Gastroesophageal sphincter (tissue), 4 donors: Measurements from ENCODE around the gene KIAA1217. TPM values are rescaled to one million over a fixed set of nuclear protein-coding genes. Genes with fewer than 3 reads are reported as not detected.

ENCODE experiments used
- ATAC-seq: fragments of 150-250 bp; one replicate; pipeline ENCODE4 v1.9.1; 2016; ENCODE audit warnings: mild to moderate bottlenecking, moderate library complexity
- H3K27ac ChIP-seq, 4 donors: fragments of 200-600 bp; sonication (generic) in 3 of 4; 1 replicate in 3 of 4; 2 replicates in 1 of 4; pipeline ENCODE4 v1.5.1; 2016 to 2019
- H3K27me3 ChIP-seq: fragments of 200-600 bp; sonication (generic); one replicate; pipeline ENCODE4 v1.5.1; 2019
- H3K36me3 ChIP-seq, 2 donors: fragments of 200-600 bp; sonication (generic); one replicate each; pipeline ENCODE4 v1.5.1; 2019; ENCODE audit warnings: control low read depth in 1 of 2
- H3K4me1 ChIP-seq, 3 donors: fragments of 200-600 bp; sonication (generic); 1 replicate in 2 of 3; 2 replicates in 1 of 3; pipeline ENCODE4 v1.5.1; 2016 to 2019; ENCODE audit warnings: control low read depth in 2 of 3
- H3K4me3 ChIP-seq, 2 donors: fragments of 200-600 bp; sonication (generic); one replicate each; pipeline ENCODE4 v1.5.1; 2019; ENCODE audit warnings: mild to moderate bottlenecking in 1 of 2, moderate library complexity in 1 of 2
- H3K9me3 ChIP-seq, 3 donors: fragments of 200-600 bp; sonication (generic); one replicate each; pipeline ENCODE4 v1.5.1; 2017 to 2019; ENCODE audit warnings: control low read depth in 2 of 3
- CTCF ChIP-seq, 4 experiments: fragments of 200-600 bp in 2 of 4; fragments of 450-650 bp in 2 of 4; sonication (generic) in 1 of 4; IDR thresholded peaks; one replicate each; pipeline ENCODE4 v1.5.1; 2017 to 2019; ENCODE audit warnings: antibody characterized with exemption in 4 of 4, mild to moderate bottlenecking in 2 of 4, moderate library complexity in 2 of 4
- EP300 ChIP-seq: sonication (generic); formaldehyde crosslinking; IDR thresholded peaks from one replicate; pipeline ENCODE4 v1.6.1; 2017; ENCODE audit warnings: antibody characterized with exemption, mild to moderate bottlenecking
- POLR2A ChIP-seq, 2 donors: fragments of 450-650 bp; IDR thresholded peaks; one replicate each; pipeline ENCODE4 v1.6.1; 2017; ENCODE audit warnings: antibody characterized with exemption in 2 of 2, mild to moderate bottlenecking in 2 of 2, moderate library complexity in 1 of 2
- POLR2AphosphoS5 ChIP-seq: sonication (generic); formaldehyde crosslinking; IDR thresholded peaks from one replicate; pipeline ENCODE4 v1.6.1; 2017; ENCODE audit warnings: antibody characterized with exemption
- WGBS, 2 donors: methylation state at CpG; one replicate each; pipeline ENCODE4 v1.1.5; 2018; ENCODE audit warnings: low coverage in 1 of 2; 5-methylcytosine and 5-hydroxymethylcytosine counted together
- total RNA-seq, 4 donors: library from RNA; depleted of rRNA; stranded (reverse); fragments of >200 nt; gene quantifications; one replicate each; pipeline ENCODE4 v1.1.0, GENCODE V29; 2016

KIAA1217 gene
- total RNA-seq, 4 donors from 2014 or later = 9.7 to 15.3 (median 12.7) TPM

GRCh38 chr10:24262929-24263590 is 54.1 kb downstream of the KIAA1217 start:
- H3K27ac ChIP-seq = peak overlapping the region in 2 of 4 donors; percentile 27 to 29
- TF ChIP-seq POLR2AphosphoS5 (peak; percentile 62), CTCF (IDR thresholded peaks at IDR 0.05) (no peak)
- ATAC-seq = peak; percentile 61
- H3K9me3 ChIP-seq = no peaks in the 10 kb centered on the region
- WGBS, 2 donors = 50 to 51% methylated on average over 5 to 6 of the region's 7 CpGs
- H3K27me3 ChIP-seq = no peaks in the 10 kb centered on the region
- no peaks in the 10 kb centered on the region for H3K36me3 ChIP-seq
- peaks cover 0 to 17% (median 0%) of the 10 kb centered on the region in 3 donors for H3K4me1 ChIP-seq
- no peak overlapping the region for H3K4me3 ChIP-seq

- Histone ChIP-seq H3K27me3 (no peaks in the 10 kb centered on the region), H3K27ac (no peak overlapping the region), H3K4me3 (no peak overlapping the region), H3K36me3 (no peaks in the 10 kb centered on the region), H3K4me1 (no peaks in the 10 kb centered on the region), H3K9me3 (no peaks in the 10 kb centered on the region)
- ATAC-seq = no peak
- WGBS, 2 donors = 88 to 100% methylated on average over 1 of the region's 1 CpG
- TF ChIP-seq EP300 (no peak), CTCF (IDR thresholded peaks at IDR 0.05) (no peak), POLR2AphosphoS5 (no peak), POLR2A (IDR thresholded peaks at IDR 0.05) (no peak)
These were observed 60.5 kb downstream of the KIAA1217 start for GRCh38 chr10:24269476-24269875.

- no peaks in the 10 kb centered on the region for H3K9me3 ChIP-seq
- no peak overlapping the region for H3K4me3 ChIP-seq
- no peaks in the 10 kb centered on the region for H3K4me1 ChIP-seq
- 81 to 92% methylated on average over 7 of the region's 7 CpGs for WGBS, 2 donors
- H3K36me3 ChIP-seq = peaks cover 0 to 3% of the 10 kb centered on the region in 2 donors
- no peak for ATAC-seq
- no peak overlapping the region for H3K27ac ChIP-seq
- no peak for TF ChIP-seq POLR2A (IDR thresholded peaks at IDR 0.05)
- TF ChIP-seq CTCF (IDR thresholded peaks at IDR 0.05) = no peak
- no peak for TF ChIP-seq EP300
- TF ChIP-seq POLR2AphosphoS5 = no peak
- H3K27me3 ChIP-seq = no peaks in the 10 kb centered on the region
These were observed 63.4 kb downstream of the KIAA1217 start for GRCh38 chr10:24272374-24272773.

- TF ChIP-seq CTCF (IDR thresholded peaks at IDR 0.05) (no peak), POLR2A (IDR thresholded peaks at IDR 0.05) (no peak), POLR2AphosphoS5 (no peak), EP300 (no peak)
- peaks cover 0 to 5% (median 0%) of the 10 kb centered on the region in 3 donors for H3K9me3 ChIP-seq
- H3K4me1 ChIP-seq = no peaks in the 10 kb centered on the region
- no peak for ATAC-seq
- no peak overlapping the region for H3K4me3 ChIP-seq
- peaks cover 0 to 3% of the 10 kb centered on the region in 2 donors for H3K36me3 ChIP-seq
- H3K27me3 ChIP-seq = no peaks in the 10 kb centered on the region
- 83 to 100% methylated on average over 1 of the region's 3 CpGs for WGBS, 2 donors
- no peak overlapping the region for H3K27ac ChIP-seq
These were observed 68.3 kb downstream of the KIAA1217 start for GRCh38 chr10:24277277-24277676.

- H3K27ac ChIP-seq = no peak overlapping the region
- TF ChIP-seq POLR2AphosphoS5 (peak; percentile 54), CTCF (IDR thresholded peaks at IDR 0.05) (no peak), POLR2A (IDR thresholded peaks at IDR 0.05) (no peak), EP300 (no peak)
- H3K9me3 ChIP-seq = peaks cover 0 to 5% (median 0%) of the 10 kb centered on the region in 3 donors
- no peaks in the 10 kb centered on the region for H3K27me3 ChIP-seq
- peaks cover 0 to 3% of the 10 kb centered on the region in 2 donors for H3K36me3 ChIP-seq
- no peaks in the 10 kb centered on the region for H3K4me1 ChIP-seq
- WGBS, 2 donors = 37 to 90% methylated on average over 3 to 7 of the region's 9 CpGs
- no peak for ATAC-seq
- H3K4me3 ChIP-seq = no peak overlapping the region
These were observed 68.8 kb downstream of the KIAA1217 start for GRCh38 chr10:24277771-24278170.
